GM12874 (cell line): ENCODE results near the gene CACNA2D4.

Experiments used
- TF ChIP-seq, protein P1 (sequence below): IDR thresholded peaks from 2 replicates; pipeline ENCODE4 v1.5.1; 2011; ENCODE audit warnings: low read depth, mild to moderate bottlenecking, control low read depth, low read length, moderate library complexity; ENCODE audit not compliant: insufficient read depth

Gene CACNA2D4

GRCh38 chr12:1877169-1877878, 41.1 kb downstream of the CACNA2D4 start:
- TF ChIP-seq, protein P1, sequence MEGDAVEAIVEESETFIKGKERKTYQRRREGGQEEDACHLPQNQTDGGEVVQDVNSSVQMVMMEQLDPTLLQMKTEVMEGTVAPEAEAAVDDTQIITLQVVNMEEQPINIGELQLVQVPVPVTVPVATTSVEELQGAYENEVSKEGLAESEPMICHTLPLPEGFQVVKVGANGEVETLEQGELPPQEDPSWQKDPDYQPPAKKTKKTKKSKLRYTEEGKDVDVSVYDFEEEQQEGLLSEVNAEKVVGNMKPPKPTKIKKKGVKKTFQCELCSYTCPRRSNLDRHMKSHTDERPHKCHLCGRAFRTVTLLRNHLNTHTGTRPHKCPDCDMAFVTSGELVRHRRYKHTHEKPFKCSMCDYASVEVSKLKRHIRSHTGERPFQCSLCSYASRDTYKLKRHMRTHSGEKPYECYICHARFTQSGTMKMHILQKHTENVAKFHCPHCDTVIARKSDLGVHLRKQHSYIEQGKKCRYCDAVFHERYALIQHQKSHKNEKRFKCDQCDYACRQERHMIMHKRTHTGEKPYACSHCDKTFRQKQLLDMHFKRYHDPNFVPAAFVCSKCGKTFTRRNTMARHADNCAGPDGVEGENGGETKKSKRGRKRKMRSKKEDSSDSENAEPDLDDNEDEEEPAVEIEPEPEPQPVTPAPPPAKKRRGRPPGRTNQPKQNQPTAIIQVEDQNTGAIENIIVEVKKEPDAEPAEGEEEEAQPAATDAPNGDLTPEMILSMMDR, result no peak

DNA sequence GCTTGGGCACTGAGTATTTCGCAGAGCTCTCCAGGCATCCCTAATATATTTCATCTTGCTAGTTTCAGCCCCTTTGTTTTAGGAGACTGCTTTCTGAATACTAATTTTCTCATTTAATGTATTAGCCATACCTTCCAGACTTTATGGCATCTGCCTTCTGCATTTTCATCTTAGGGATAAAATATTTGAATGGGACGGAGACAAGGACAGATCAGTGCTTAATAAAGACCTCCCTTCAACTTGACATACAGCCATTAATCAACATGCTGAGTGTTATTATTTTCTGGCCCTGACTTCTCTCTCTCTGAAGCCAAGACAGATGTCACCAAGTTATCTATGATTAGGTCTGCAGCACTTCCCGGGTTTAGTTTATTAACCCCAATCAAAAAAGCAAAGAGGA, 42.4 kb downstream of the CACNA2D4 start:
- TF ChIP-seq, protein P1, result no peak

GRCh38 chr12:1875608-1876007, 42.8 kb downstream of the CACNA2D4 start:
- TF ChIP-seq, protein P1, result no peak

DNA sequence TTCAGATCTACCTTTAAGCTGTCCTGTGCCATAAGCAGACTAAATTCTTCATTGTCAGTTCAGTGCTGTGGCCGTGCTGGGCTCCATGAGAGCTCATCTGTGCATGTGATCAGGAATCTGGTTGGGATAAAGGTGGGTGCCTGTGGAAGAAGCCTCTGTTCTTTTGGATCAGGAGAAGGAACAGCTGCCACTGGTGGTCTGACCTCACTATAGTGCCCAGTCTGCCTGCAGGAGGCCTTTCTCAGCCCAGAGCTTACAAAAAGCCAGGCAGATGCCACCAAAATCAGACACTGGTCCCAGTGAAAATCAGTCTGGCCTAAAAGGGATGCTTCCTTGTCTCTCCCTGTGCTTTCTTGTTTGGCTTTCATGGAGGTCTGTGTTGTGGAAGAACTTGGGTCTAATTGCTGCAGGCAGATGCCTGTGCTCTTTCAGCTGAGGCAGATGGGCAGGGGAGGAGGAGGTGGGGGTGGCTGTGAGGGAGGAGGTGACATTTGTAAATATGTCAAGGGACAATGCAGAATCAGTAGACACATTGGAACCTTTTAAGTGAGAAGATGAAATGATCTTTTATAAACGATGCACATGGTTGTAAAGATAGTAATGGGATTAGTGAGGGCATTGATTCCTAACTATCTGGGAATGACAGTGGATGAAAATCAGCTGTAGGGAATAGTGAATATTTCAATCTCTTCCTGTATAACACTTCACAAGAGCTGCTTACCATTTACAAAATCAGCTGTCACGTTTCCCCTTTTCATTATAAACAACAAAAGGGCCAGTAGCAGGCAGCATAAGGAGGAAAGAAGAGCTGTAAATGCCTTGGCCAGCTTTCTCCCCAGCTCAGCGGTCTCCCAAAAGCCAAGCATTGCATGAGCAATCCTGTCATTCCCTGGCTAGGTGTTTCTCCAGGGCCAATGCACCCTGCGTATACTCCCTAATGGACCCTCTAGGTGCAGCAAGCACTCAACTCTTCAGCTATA, 44.6 kb downstream of the CACNA2D4 start:
- TF ChIP-seq, protein P1, result no peak

- TF ChIP-seq, protein P1, result no peak
Measured at GRCh38 chr12:1872448-1872847, 46.0 kb downstream of the CACNA2D4 start.

GRCh38 chr12:1872001-1872400, 46.5 kb downstream of the CACNA2D4 start:
- TF ChIP-seq, protein P1, result no peak
